ENCODE data around the gene MSI2.

DNA sequence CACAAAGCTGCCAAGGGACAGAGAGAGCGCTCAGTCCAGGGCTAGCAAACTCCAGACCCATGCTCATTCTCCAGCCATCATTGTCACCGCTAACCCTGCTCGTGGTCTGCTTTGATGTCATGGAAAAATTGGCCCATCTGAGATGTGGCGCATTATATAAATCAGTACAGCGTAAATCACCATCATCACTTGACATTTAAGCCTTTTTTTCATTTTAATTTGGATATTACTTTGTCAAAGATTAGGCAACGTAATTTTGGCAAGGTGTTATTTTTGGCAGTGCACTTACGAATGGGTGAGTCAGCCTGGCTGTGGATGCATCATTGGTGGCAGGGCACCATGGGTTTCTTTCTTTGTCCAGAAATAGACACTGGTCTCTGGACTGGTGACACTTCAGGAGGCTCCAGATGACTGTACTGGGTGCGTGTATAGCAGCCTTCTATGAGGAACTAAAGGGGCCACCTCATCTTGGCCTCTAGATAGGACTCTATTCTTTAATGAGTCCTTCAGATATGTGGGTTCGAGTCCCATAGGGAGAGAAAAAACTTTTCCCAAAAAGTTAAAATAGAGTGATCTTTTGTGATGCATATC is 166.3 kb downstream of the MSI2 start:
- TF ChIP-seq, protein P1, sequence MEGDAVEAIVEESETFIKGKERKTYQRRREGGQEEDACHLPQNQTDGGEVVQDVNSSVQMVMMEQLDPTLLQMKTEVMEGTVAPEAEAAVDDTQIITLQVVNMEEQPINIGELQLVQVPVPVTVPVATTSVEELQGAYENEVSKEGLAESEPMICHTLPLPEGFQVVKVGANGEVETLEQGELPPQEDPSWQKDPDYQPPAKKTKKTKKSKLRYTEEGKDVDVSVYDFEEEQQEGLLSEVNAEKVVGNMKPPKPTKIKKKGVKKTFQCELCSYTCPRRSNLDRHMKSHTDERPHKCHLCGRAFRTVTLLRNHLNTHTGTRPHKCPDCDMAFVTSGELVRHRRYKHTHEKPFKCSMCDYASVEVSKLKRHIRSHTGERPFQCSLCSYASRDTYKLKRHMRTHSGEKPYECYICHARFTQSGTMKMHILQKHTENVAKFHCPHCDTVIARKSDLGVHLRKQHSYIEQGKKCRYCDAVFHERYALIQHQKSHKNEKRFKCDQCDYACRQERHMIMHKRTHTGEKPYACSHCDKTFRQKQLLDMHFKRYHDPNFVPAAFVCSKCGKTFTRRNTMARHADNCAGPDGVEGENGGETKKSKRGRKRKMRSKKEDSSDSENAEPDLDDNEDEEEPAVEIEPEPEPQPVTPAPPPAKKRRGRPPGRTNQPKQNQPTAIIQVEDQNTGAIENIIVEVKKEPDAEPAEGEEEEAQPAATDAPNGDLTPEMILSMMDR (conservative IDR thresholded peaks at IDR 0.05; ENCODE audit: low read length), result no peak
- no peak for TF ChIP-seq EZH2phosphoT487 (IDR thresholded peaks at IDR 0.05; ENCODE audit: borderline replicate concordance, low read depth, low read length)
